Vagina (tissue), 2 donors: ENCODE data around the gene FADS3. TPM values are rescaled to one million over a fixed set of nuclear protein-coding genes. Genes with fewer than 3 reads are reported as not detected.

Experiments
- DNase-seq, 2 donors: peaks; one replicate each; pipeline ENCODE4 v3.0.0-alpha.2; 2017; ENCODE audit errors: extremely low spot score in 2 of 2
- H3K27ac ChIP-seq: fragments of 200-600 bp; sonication (generic); one replicate; pipeline ENCODE4 v1.5.1; 2019
- H3K27me3 ChIP-seq: fragments of 200-600 bp; sonication (generic); one replicate; pipeline ENCODE4 v1.5.1; 2019
- H3K36me3 ChIP-seq, 2 donors: fragments of 200-600 bp; sonication (generic); one replicate each; pipeline ENCODE4 v1.5.1; 2017 to 2019
- H3K4me1 ChIP-seq: fragments of 200-600 bp; sonication (generic); one replicate; pipeline ENCODE4 v1.5.1; 2019
- H3K4me3 ChIP-seq, 2 donors: fragments of 200-600 bp; sonication (generic); 1 replicate in 1 of 2; 2 replicates in 1 of 2; pipeline ENCODE4 v1.5.1; 2016 to 2019
- H3K9me3 ChIP-seq: fragments of 200-600 bp; sonication (generic); one replicate; pipeline ENCODE4 v1.5.1; 2019
- CTCF ChIP-seq, 3 experiments: fragments of 450-650 bp in 2 of 3; fragments of 200-600 bp in 1 of 3; sonication (generic) in 1 of 3; IDR thresholded peaks; one replicate each; pipeline ENCODE4 v1.5.1; 2017 to 2019; ENCODE audit warnings: antibody characterized with exemption in 3 of 3, mild to moderate bottlenecking in 2 of 3, moderate library complexity in 2 of 3
- POLR2A ChIP-seq, 2 donors: fragments of 450-650 bp; IDR thresholded peaks; one replicate each; pipeline ENCODE4 v1.6.1; 2017; ENCODE audit warnings: antibody characterized with exemption in 2 of 2, mild to moderate bottlenecking in 2 of 2, moderate library complexity in 2 of 2
- POLR2AphosphoS5 ChIP-seq, 2 donors: sonication (generic); formaldehyde crosslinking; IDR thresholded peaks; one replicate each; pipeline ENCODE4 v1.9.0; 2017; ENCODE audit warnings: antibody characterized with exemption in 2 of 2, mild to moderate bottlenecking in 2 of 2, low read depth in 1 of 2; ENCODE audit not compliant: insufficient read depth in 1 of 2
- intact Hi-C: fragments of 100-400 bp; cut with DNase I; formaldehyde crosslinking; loops from one replicate; pipeline ENCODE4 v1.15.1; 2023
- total RNA-seq: library from RNA; depleted of rRNA; stranded (reverse); fragments of >200 nt; gene quantifications from one replicate; pipeline ENCODE4 v1.2.3, GENCODE V29; 2016

The FADS3 gene
- total RNA-seq, 1 donor from 2014 or later: 41.5 TPM

GRCh38 chr11:61880454-61880853 is 10.9 kb downstream of the FADS3 start:
- no peak overlapping the region for H3K4me3 ChIP-seq
- intact Hi-C loops: no loop called here
- TF ChIP-seq CTCF (IDR thresholded peaks at IDR 0.05) (no peak), POLR2A (IDR thresholded peaks at IDR 0.05) (no peak), POLR2AphosphoS5 (IDR thresholded peaks at IDR 0.05; ENCODE audit: insufficient read depth in 1 of 2, low read depth in 1 of 2) (no peak)
- H3K27ac ChIP-seq: no peak overlapping the region
- no peaks in the 10 kb centered on the region for H3K9me3 ChIP-seq
- H3K4me1 ChIP-seq: no peaks in the 10 kb centered on the region
- H3K36me3 ChIP-seq: no peaks in the 10 kb centered on the region
- no peaks in the 10 kb centered on the region for H3K27me3 ChIP-seq
- DNase-seq: no peak

GRCh38 chr11:61880031-61880430 is 11.3 kb downstream of the FADS3 start:
- no peaks in the 10 kb centered on the region for H3K9me3 ChIP-seq
- no peaks in the 10 kb centered on the region for H3K27me3 ChIP-seq
- no peak for TF ChIP-seq POLR2A (IDR thresholded peaks at IDR 0.05)
- TF ChIP-seq POLR2AphosphoS5 (IDR thresholded peaks at IDR 0.05; ENCODE audit: insufficient read depth in 1 of 2, low read depth in 1 of 2): no peak
- TF ChIP-seq CTCF (IDR thresholded peaks at IDR 0.05): no peak
- H3K4me3 ChIP-seq: no peak overlapping the region
- no peaks in the 10 kb centered on the region for H3K4me1 ChIP-seq
- intact Hi-C loops: no loop called here
- no peak for DNase-seq
- H3K27ac ChIP-seq: no peak overlapping the region
- no peaks in the 10 kb centered on the region for H3K36me3 ChIP-seq

- DNase-seq: no peak
- Histone ChIP-seq H3K36me3 (no peaks in the 10 kb centered on the region), H3K4me1 (no peaks in the 10 kb centered on the region), H3K27me3 (no peaks in the 10 kb centered on the region), H3K27ac (no peak overlapping the region), H3K9me3 (no peaks in the 10 kb centered on the region), H3K4me3 (no peak overlapping the region)
- TF ChIP-seq CTCF (IDR thresholded peaks at IDR 0.05) (no peak), POLR2AphosphoS5 (IDR thresholded peaks at IDR 0.05; ENCODE audit: insufficient read depth in 1 of 2, low read depth in 1 of 2) (no peak)
- intact Hi-C loops: loop anchor here (10.0 kb wide), 1 partner anchor 226 kb away; no protein-coding TSS in a partner anchor
These were observed 12.2 kb downstream of the FADS3 start for GRCh38 chr11:61879152-61879551.

GRCh38 chr11:61875698-61876097 is 15.6 kb downstream of the FADS3 start:
- no peaks in the 10 kb centered on the region for H3K27me3 ChIP-seq
- DNase-seq: no peak
- H3K4me1 ChIP-seq: peaks cover 9% of the 10 kb centered on the region
- TF ChIP-seq POLR2A (IDR thresholded peaks at IDR 0.05): no peak
- no peak for TF ChIP-seq POLR2AphosphoS5 (IDR thresholded peaks at IDR 0.05; ENCODE audit: insufficient read depth in 1 of 2, low read depth in 1 of 2)
- TF ChIP-seq CTCF (IDR thresholded peaks at IDR 0.05): no peak
- no peak overlapping the region for H3K4me3 ChIP-seq
- no peaks in the 10 kb centered on the region for H3K9me3 ChIP-seq
- intact Hi-C loops: loop anchor here (10.0 kb wide), 1 partner anchor 229 kb away; no protein-coding TSS in a partner anchor
- no peak overlapping the region for H3K27ac ChIP-seq
- no peaks in the 10 kb centered on the region for H3K36me3 ChIP-seq

- Histone ChIP-seq H3K27ac (no peak overlapping the region), H3K27me3 (no peaks in the 10 kb centered on the region), H3K36me3 (no peaks in the 10 kb centered on the region), H3K9me3 (no peaks in the 10 kb centered on the region), H3K4me1 (peaks cover 12% of the 10 kb centered on the region), H3K4me3 (no peak overlapping the region)
- no peak for DNase-seq
- intact Hi-C loops: loop anchor here (10.0 kb wide), 1 partner anchor 230 kb away; no protein-coding TSS in a partner anchor
- no peak for TF ChIP-seq POLR2AphosphoS5 (IDR thresholded peaks at IDR 0.05; ENCODE audit: insufficient read depth in 1 of 2, low read depth in 1 of 2)
- no peak for TF ChIP-seq CTCF (IDR thresholded peaks at IDR 0.05)
- no peak for TF ChIP-seq POLR2A (IDR thresholded peaks at IDR 0.05)
These were observed 16.5 kb downstream of the FADS3 start for GRCh38 chr11:61874853-61875252.
